Upper lobe of right lung (tissue), 1 donor: ENCODE data around the gene UNC5B. TPM values are rescaled to one million over a fixed set of nuclear protein-coding genes. Genes with fewer than 3 reads are reported as not detected.
A peak's percentile ranks its signal among the peaks of the same experiment; 100 is the strongest.

Source experiments
- ATAC-seq: fragments of 200-7000 bp; cut with Tn5 transposase; one replicate; pipeline ENCODE4 v1.9.1; 2020; ENCODE audit warnings: mild to moderate bottlenecking, moderate library complexity
- DNase-seq: peaks from one replicate; pipeline ENCODE4 v3.0.0-alpha.2; 2020
- H3K27ac ChIP-seq: fragments of 200-600 bp; one replicate; pipeline ENCODE4 v1.8.0; 2022
- H3K27me3 ChIP-seq: fragments of 200-600 bp; one replicate; pipeline ENCODE4 v1.8.0; 2022; ENCODE audit warnings: mild to moderate bottlenecking
- H3K36me3 ChIP-seq: fragments of 200-600 bp; one replicate; pipeline ENCODE4 v1.8.0; 2022
- H3K4me1 ChIP-seq: fragments of 200-600 bp; one replicate; pipeline ENCODE4 v1.8.0; 2022
- H3K4me3 ChIP-seq: fragments of 200-600 bp; one replicate; pipeline ENCODE4 v1.8.0; 2022; ENCODE audit warnings: mild to moderate bottlenecking
- H3K9me3 ChIP-seq: fragments of 200-600 bp; one replicate; pipeline ENCODE4 v1.8.0; 2022
- intact Hi-C: fragments of 100-400 bp; cut with DNase I; formaldehyde crosslinking; loops from one replicate; pipeline ENCODE4 v1.11.0; 2022
- total RNA-seq: library from RNA; stranded (reverse); fragmentation: NEBNext Ultra II Directional; extraction: Animal tissue kit (Norgen Biotek cat#: 25700); gene quantifications from one replicate; pipeline ENCODE4 v1.2.1, GENCODE V29; 2021
- TF ChIP-seq, protein P1 (sequence below): fragments of 200-600 bp; IDR thresholded peaks from one replicate; pipeline ENCODE4 v1.8.0; 2022; ENCODE audit warnings: antibody characterized with exemption
- donor health status: DM: no; HTN: yes; CAD: no; lungs with severe emphysema.

Gene UNC5B
- total RNA-seq, 1 donor from 2014 or later: 16.0 TPM

DNA sequence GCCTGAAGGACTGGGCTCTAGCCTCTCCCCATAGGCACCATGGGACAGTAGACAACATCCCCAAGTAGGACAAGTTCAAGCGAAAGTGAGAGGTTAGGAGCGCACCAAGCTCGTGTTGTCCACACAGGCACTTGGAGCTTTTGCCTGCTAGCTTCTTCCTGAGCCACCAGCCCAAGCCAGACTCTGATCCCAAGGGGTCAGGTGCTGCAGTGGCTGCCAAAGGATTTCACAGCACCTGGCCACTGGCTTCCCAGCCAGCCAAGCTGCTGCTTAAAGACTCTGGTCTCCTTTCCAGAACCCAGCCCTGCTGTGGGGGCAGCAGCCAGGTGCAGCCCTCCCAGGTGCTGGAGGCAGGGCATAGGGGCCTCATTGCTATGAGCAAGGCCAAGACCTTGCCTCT, 33.0 kb upstream of the UNC5B start:
- Histone ChIP-seq H3K4me3 (no peak overlapping the region), H3K4me1 (no peaks in the 10 kb centered on the region), H3K27ac (no peak overlapping the region), H3K9me3 (no peaks in the 10 kb centered on the region), H3K27me3 (no peaks in the 10 kb centered on the region), H3K36me3 (no peaks in the 10 kb centered on the region)
- ATAC-seq (no peak), DNase-seq (no peak)
- TF ChIP-seq, protein P1, sequence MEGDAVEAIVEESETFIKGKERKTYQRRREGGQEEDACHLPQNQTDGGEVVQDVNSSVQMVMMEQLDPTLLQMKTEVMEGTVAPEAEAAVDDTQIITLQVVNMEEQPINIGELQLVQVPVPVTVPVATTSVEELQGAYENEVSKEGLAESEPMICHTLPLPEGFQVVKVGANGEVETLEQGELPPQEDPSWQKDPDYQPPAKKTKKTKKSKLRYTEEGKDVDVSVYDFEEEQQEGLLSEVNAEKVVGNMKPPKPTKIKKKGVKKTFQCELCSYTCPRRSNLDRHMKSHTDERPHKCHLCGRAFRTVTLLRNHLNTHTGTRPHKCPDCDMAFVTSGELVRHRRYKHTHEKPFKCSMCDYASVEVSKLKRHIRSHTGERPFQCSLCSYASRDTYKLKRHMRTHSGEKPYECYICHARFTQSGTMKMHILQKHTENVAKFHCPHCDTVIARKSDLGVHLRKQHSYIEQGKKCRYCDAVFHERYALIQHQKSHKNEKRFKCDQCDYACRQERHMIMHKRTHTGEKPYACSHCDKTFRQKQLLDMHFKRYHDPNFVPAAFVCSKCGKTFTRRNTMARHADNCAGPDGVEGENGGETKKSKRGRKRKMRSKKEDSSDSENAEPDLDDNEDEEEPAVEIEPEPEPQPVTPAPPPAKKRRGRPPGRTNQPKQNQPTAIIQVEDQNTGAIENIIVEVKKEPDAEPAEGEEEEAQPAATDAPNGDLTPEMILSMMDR: no peak
- intact Hi-C loops: no loop called here

DNA sequence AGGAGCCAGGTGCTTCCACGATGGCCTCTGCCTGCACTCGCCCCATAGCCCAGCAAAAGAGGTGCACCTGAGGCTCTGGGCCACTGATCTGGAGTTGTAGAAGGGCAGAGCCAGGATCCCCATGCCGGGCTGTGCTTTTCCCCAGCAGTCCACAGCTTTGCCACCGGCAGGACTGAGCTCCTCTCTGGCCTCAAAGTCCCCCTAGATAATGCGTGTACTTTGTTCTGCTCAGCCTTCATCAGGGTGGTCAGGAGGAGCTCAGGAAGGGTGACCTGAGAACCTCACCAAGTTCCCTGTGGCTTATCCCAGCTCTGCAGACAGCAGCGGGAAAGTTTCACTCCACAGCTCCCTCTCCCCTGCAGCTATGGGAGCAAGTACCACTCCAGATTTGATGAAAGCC, 27.9 kb upstream of the UNC5B start:
- no peaks in the 10 kb centered on the region for H3K27me3 ChIP-seq
- H3K4me1 ChIP-seq: peaks cover 9% of the 10 kb centered on the region
- intact Hi-C loops: no loop called here
- DNase-seq: no peak
- TF ChIP-seq, protein P1: no peak
- no peak overlapping the region for H3K4me3 ChIP-seq
- ATAC-seq: no peak
- no peaks in the 10 kb centered on the region for H3K9me3 ChIP-seq
- H3K36me3 ChIP-seq: no peaks in the 10 kb centered on the region
- no peak overlapping the region for H3K27ac ChIP-seq

DNA sequence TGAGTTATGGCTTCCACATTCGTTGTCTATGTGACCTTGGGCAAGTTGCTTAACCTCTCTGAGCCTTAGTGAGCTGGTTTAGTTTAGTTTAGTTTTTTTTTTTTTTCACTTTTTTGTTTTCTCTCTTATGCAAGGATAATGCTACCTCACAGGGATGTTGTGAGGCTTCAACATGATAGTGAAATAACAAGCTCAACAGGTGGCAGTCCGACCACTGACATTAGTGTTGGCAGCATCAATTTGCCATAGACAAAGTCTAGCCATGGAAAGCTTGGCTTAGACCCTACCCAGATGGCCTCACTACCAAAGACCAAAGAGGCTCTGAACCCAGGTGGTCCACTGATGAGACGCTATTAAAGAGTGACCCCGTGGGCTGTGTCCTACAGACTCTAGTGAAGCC, 27.2 kb upstream of the UNC5B start:
- H3K9me3 ChIP-seq: no peaks in the 10 kb centered on the region
- no peak for ATAC-seq
- no peak overlapping the region for H3K4me3 ChIP-seq
- intact Hi-C loops: no loop called here
- H3K36me3 ChIP-seq: no peaks in the 10 kb centered on the region
- peaks cover 9% of the 10 kb centered on the region for H3K4me1 ChIP-seq
- H3K27ac ChIP-seq: no peak overlapping the region
- TF ChIP-seq, protein P1: no peak
- no peaks in the 10 kb centered on the region for H3K27me3 ChIP-seq
- no peak for DNase-seq

DNA sequence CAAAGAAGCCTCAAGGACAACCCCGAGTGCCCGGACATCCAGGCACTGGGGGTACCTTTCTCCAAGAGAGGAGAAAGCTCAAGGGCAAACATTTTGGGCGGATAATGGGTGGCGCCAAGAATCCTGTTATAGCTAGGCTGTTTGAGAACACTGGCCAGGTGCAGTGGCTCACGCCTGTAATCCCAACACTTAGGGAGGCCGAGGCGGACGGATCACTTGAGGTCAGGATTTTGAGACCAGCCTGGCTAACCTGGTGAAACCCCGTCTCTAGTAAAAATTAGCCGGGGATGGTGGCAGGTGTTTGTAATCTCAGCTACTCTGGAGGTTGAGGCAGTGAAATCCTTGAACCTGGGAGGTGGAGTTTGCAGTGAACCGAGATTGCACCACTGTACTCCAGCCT, 25.2 kb upstream of the UNC5B start:
- Histone ChIP-seq H3K4me3 (no peak overlapping the region), H3K9me3 (no peaks in the 10 kb centered on the region), H3K36me3 (no peaks in the 10 kb centered on the region), H3K27me3 (peaks cover 12% of the 10 kb centered on the region), H3K27ac (no peak overlapping the region), H3K4me1 (peaks cover 9% of the 10 kb centered on the region)
- DNase-seq (no peak), ATAC-seq (no peak)
- intact Hi-C loops: no loop called here
- TF ChIP-seq, protein P1: no peak

DNA sequence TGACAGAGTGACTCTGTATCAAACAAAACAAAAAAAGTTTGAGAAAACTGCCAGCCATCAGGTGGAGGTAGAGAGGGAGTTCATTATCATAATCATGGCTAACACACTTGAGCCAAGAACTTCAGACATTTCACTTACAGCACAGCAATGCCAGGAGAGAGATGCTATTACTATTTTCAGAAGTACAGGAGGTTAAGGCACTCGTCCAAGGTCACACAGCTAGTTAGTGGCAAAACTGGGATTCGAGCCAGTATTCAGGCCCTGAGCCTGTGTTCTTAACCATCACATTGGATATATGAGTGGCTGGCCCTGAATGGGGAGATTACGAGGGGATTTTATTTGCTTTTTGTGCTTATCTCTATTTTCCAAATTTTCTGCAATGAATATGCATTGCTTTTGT, 24.8 kb upstream of the UNC5B start:
- intact Hi-C loops: no loop called here
- TF ChIP-seq, protein P1: peak; percentile 7
- Histone ChIP-seq H3K4me3 (no peak overlapping the region), H3K36me3 (no peaks in the 10 kb centered on the region), H3K27ac (no peak overlapping the region), H3K27me3 (peaks cover 12% of the 10 kb centered on the region), H3K4me1 (peaks cover 9% of the 10 kb centered on the region), H3K9me3 (no peaks in the 10 kb centered on the region)
- DNase-seq: no peak
- peak; percentile 17 for ATAC-seq

DNA sequence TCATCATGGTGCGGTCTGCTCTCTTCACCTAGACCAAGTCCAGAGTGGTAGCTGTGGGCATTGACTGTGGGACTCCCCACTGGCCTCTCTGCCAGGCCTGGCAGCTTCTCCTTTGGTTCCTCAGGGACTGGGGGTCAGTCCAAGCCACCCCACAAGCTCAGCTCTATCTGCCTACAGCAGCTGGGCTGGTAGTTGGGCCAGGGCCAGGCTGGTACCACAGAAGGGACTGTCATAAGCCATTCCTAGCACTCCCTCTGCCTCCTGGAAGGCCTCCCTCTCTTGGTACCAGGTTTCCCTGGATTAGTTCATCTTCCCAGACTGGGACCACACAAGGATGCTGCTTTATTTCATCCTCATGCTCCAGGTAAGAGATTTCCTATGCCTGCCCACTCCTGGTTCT, 24.2 kb upstream of the UNC5B start:
- Histone ChIP-seq H3K36me3 (no peaks in the 10 kb centered on the region), H3K27me3 (peaks cover 12% of the 10 kb centered on the region), H3K4me1 (peaks cover 9% of the 10 kb centered on the region), H3K27ac (no peak overlapping the region), H3K9me3 (no peaks in the 10 kb centered on the region), H3K4me3 (no peak overlapping the region)
- DNase-seq (no peak), ATAC-seq (peak; percentile 23)
- TF ChIP-seq, protein P1: no peak
- intact Hi-C loops: no loop called here
